GM12878 (cell line): Measurements from ENCODE around the gene RGS6. TPM values are rescaled to one million over a fixed set of nuclear protein-coding genes. Genes with fewer than 3 reads are reported as not detected.

ENCODE experiments used
- ATAC-seq: fragments of 200-7000 bp; cut with Tn5 transposase; 3 replicates; pipeline ENCODE4 v1.9.1; 2020; ENCODE audit warnings: mild to moderate bottlenecking, moderate library complexity
- BruUV-seq: library from RNA; stranded (reverse); fragments of 400-500 nt; replicated peaks from 2 replicates; lab custom pipeline; 2021; lab: Mats Ljungman, UMichigan
- CTCF ChIA-PET: fragments of 300-600 bp; sonication (Branson Sonifier 250); formaldehyde crosslinking; extraction: SDS; loops from one replicate; lab custom pipeline; 2021; ENCODE audit warnings: inconsistent platforms; lab: Yijun Ruan, JAX
- POLR2A ChIA-PET: fragments of 350-600 bp; formaldehyde crosslinking; extraction: SDS; loops from one replicate; lab custom pipeline; 2021; ENCODE audit warnings: inconsistent platforms; lab: Charles Lee
- RAD21 ChIA-PET: fragments of 300-600 bp; sonication (Branson Sonifier 250); formaldehyde crosslinking; loops from one replicate; lab custom pipeline; 2023; ENCODE audit warnings: antibody characterized with exemption; ENCODE audit not compliant: unreplicated experiment; lab: Charles Lee
- SMC1A ChIA-PET: fragments of 300-600 bp; sonication (Branson Sonifier 250); formaldehyde crosslinking; loops from one replicate; lab custom pipeline; 2023; ENCODE audit not compliant: unreplicated experiment, uncharacterized antibody; lab: Charles Lee
- DNase-seq: peaks from one replicate; pipeline ENCODE4 v3.0.0-alpha.2; 2011; ENCODE audit warnings: low read depth, low spot score
- FAIRE-seq: peaks from 3 replicates; lab custom pipeline; 2011; peaks lifted over from hg19 to GRCh38; lab: Jason Lieb, UNC
- H2AFZ ChIP-seq: 2 replicates; pipeline ENCODE4 v1.6.0; 2011; ENCODE audit warnings: low read depth, low read length, control low read depth; ENCODE audit not compliant: control insufficient read depth
- H3K27ac ChIP-seq: 2 replicates; pipeline ENCODE4 v1.5.1; 2011; ENCODE audit warnings: control low read depth; ENCODE audit not compliant: control insufficient read depth, insufficient read depth
- H3K27me3 ChIP-seq, 2 experiments: replicated peaks in 1 of 2; 2 replicates each; pipeline versions ENCODE4 v1.6.0 to v1.6.1; 2011; ENCODE audit warnings: low read length in 1 of 2; ENCODE audit not compliant: control insufficient read depth in 2 of 2, insufficient read depth in 2 of 2
- H3K36me3 ChIP-seq, 2 experiments: 2 replicates each; pipeline ENCODE4 v1.5.1; 2011; ENCODE audit warnings: low read length in 1 of 2; ENCODE audit not compliant: control insufficient read depth in 2 of 2, insufficient read depth in 2 of 2
- H3K4me1 ChIP-seq: 2 replicates; pipeline ENCODE4 v1.6.1; 2011; ENCODE audit warnings: mild to moderate bottlenecking, low read length, moderate library complexity, mixed read lengths; ENCODE audit not compliant: control insufficient read depth, insufficient read depth
- H3K4me2 ChIP-seq: 2 replicates; pipeline ENCODE4 v1.6.0; 2011; ENCODE audit warnings: control low read depth; ENCODE audit not compliant: control insufficient read depth, insufficient read depth
- H3K4me3 ChIP-seq: fragments of 200-600 bp; sonication (generic); 2 replicates; pipeline ENCODE4 v1.5.1; 2016
- H3K79me2 ChIP-seq: 2 replicates; pipeline ENCODE4 v1.6.0; 2011; ENCODE audit warnings: low read length; ENCODE audit not compliant: control insufficient read depth, insufficient read depth
- H3K9ac ChIP-seq: 2 replicates; pipeline ENCODE4 v1.8.0; 2011; ENCODE audit warnings: low read length, control low read depth, mixed read lengths; ENCODE audit not compliant: control insufficient read depth, insufficient read depth
- H3K9me3 ChIP-seq: replicated peaks from 3 replicates; pipeline ENCODE4 v1.5.1; 2011; ENCODE audit warnings: mild to moderate bottlenecking, low read length; ENCODE audit not compliant: control insufficient read depth, insufficient read depth
- H4K20me1 ChIP-seq: 2 replicates; pipeline ENCODE4 v1.6.0; 2011; ENCODE audit not compliant: control insufficient read depth, insufficient read depth
- ASH2L ChIP-seq: fragments of 300-600, 200-600 bp; sonication (generic); IDR thresholded peaks from 2 replicates; pipeline ENCODE4 v1.6.1; 2017; ENCODE audit warnings: low read depth, mild to moderate bottlenecking, borderline replicate concordance
- BHLHE40 ChIP-seq, 2 experiments: fragments of 450-650 bp in 1 of 2; IDR thresholded peaks; 2 replicates each; pipeline ENCODE4 v1.6.1; 2011 to 2017; ENCODE audit warnings: low read depth in 2 of 2, borderline replicate concordance in 1 of 2, improper control_type of control experiment in 1 of 2, low read length in 1 of 2, mild to moderate bottlenecking in 1 of 2
- SPI1 ChIP-seq: IDR thresholded peaks from 2 replicates; pipeline ENCODE4 v1.6.1; 2011; ENCODE audit warnings: low read depth, mild to moderate bottlenecking, low read length, moderate library complexity, borderline replicate concordance; ENCODE audit not compliant: insufficient read depth
- STAT1 ChIP-seq: fragments of 450-650 bp; conservative IDR thresholded peaks from 2 replicates; pipeline ENCODE4 v1.6.1; 2014; ENCODE audit warnings: antibody characterized with exemption, mild to moderate bottlenecking
- WGBS: methylation state at CpG from one replicate; pipeline ENCODE4 v1.1.6; 2016; ENCODE audit warnings: low lambda C conversion rate; ENCODE audit not compliant: insufficient replicate concordance, insufficient coverage; ENCODE audit errors: missing lambda C conversion rate; 5-methylcytosine and 5-hydroxymethylcytosine counted together
- in situ Hi-C: fragments of 300-500 bp; cut with MboI; formaldehyde crosslinking; loops from 9 replicates; pipeline ENCODE4 v1.14.3; 2018; ENCODE audit warnings: mixed read lengths
- intact Hi-C: fragments of 100-400 bp; cut with micrococcal nuclease; formaldehyde crosslinking; loops from one replicate; pipeline ENCODE4 v1.14.2; 2022; ENCODE audit not compliant: unreplicated experiment
- polyA plus RNA-seq, 11 experiments: library from polyadenylated mRNA; depleted of rRNA in 4 of 11; unstranded in 6 of 11; stranded (reverse) in 5 of 11; fragments of >200 nt; fragmentation: Nextera tagmentation in 4 of 11; fragmentation: Illumina TruSeq in 1 of 11; extraction: Ambion mirVana in 4 of 11; extraction: Trizol in 1 of 11; gene quantifications; 1 replicate in 1 of 11; 2 replicates in 10 of 11; pipeline versions ENCODE4 v1.2.1 to v1.2.3, GENCODE V29; 2011 to 2016; ENCODE audit warnings: inconsistent platforms in 2 of 11, missing spikeins in 2 of 11, low read depth in 1 of 11
- total RNA-seq, 4 experiments: library from RNA; depleted of rRNA in 3 of 4; stranded (reverse); fragments of >200 nt in 3 of 4; fragmentation: Illumina TruSeq in 1 of 4; extraction: Trizol in 1 of 4; gene quantifications; 2 replicates each; pipeline versions ENCODE4 v1.2.1 to v1.2.3, GENCODE V29; 2013 to 2021

The RGS6 gene
- total and polyA plus RNA-seq, 10 of the 15 experiments (the other 5 are each of a cell fraction or from before 2014, with no cell fraction given) = 3.9 to 18.1 (median 12.4) TPM

DNA sequence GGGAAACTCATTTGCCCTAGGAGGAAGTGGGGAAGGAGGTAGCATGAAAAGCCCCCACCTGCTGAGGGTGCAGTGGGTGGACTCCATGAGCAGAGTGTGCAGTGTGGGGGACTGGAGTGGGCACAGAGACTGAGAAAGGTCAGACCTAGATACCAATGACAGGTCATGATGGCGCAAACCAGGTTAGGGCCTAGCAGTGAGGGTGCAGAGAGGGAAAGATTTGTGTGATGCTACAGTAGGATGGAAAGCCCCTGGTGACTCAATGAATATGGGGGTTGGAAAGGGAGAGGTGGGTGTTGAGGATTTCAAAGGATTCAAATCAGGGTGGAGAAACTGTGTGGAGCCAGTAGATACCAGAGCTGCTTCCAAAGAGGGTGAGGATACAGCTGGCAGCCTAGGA is 642.5 kb downstream of the RGS6 start:
- ChIA-PET CTCF (no interaction called here), POLR2A (no interaction called here), SMC1A (no interaction called here), RAD21 (no interaction called here)
- Histone ChIP-seq H3K4me1 (no peaks in the 10 kb centered on the region), H3K9ac (no peak overlapping the region), H3K27me3 (no peaks in the 10 kb centered on the region; a peak in 2 of 4 replicates), H3K4me2 (no peak overlapping the region), H3K79me2 (no peaks in the 10 kb centered on the region), H2AFZ (no peak overlapping the region), H3K36me3 (no peaks in the 10 kb centered on the region), H3K9me3 (no peaks in the 10 kb centered on the region), H3K27ac (no peak overlapping the region), H3K4me3 (no peak overlapping the region), H4K20me1 (no peaks in the 10 kb centered on the region)
- in situ Hi-C loops (no loop called here), intact Hi-C loops (no loop called here)
- FAIRE-seq (no peak), DNase-seq (no peak), ATAC-seq (no peak)
- no peak for TF ChIP-seq ASH2L
- TF ChIP-seq SPI1 = peak; percentile 14; the same call in 1 of the 2 replicates
- BruUV-seq = no TSS peak
- 100% methylated on average over 1 of the region's 1 CpG for WGBS

DNA sequence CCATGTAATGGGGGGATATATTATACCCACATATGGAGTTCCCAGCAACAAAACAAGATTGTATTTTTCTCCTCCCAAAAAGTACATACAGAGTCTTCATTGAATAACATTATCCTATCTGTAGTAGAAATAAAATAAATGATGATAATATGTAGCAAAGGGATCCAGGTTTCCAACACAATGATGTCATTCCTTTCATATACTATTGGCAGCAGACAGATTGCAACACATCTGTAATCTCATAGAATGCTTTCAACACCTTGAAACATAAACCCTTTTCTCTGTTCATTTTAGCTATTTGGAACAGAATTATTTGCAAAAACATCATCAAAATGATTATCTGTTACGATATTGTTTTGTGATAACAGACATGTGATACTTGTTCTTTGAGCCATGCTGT is 644.0 kb downstream of the RGS6 start:
- WGBS = 3% methylated on average over 1 of the region's 1 CpG
- Histone ChIP-seq H3K36me3 (no peaks in the 10 kb centered on the region), H3K4me3 (no peak overlapping the region), H3K79me2 (no peaks in the 10 kb centered on the region), H3K9ac (no peak overlapping the region), H4K20me1 (no peaks in the 10 kb centered on the region), H2AFZ (no peak overlapping the region), H3K4me2 (no peak overlapping the region), H3K27ac (no peak overlapping the region), H3K4me1 (no peaks in the 10 kb centered on the region), H3K27me3 (no peaks in the 10 kb centered on the region; a peak in 2 of 4 replicates), H3K9me3 (no peaks in the 10 kb centered on the region)
- ChIA-PET POLR2A (interaction anchor here (0.9 kb wide), 1 partner anchor 9 kb away, joined by 3 read pairs; no protein-coding TSS in a partner anchor), RAD21 (interaction anchor here (1.9 kb wide), 1 partner anchor 10 kb away, joined by 6 read pairs; no protein-coding TSS in a partner anchor), CTCF (interaction anchor here (2.3 kb wide), 1 partner anchor 9 kb away, joined by 5 read pairs; no protein-coding TSS in a partner anchor), SMC1A (interaction anchor here (0.7 to 2.9 kb wide), 5 partner anchors 9 to 36 kb away, joined by 3 to 8 read pairs (median 3); no protein-coding TSS in a partner anchor)
- in situ Hi-C loops = no loop called here
- intact Hi-C loops = no loop called here
- BruUV-seq = no TSS peak
- FAIRE-seq (no peak), DNase-seq (no peak), ATAC-seq (no peak)
- TF ChIP-seq STAT1 (no peak), BHLHE40 (IDR thresholded peaks at IDR 0.05; ENCODE audit: borderline replicate concordance in 1 of 2, low read depth in 2 of 2, low read length in 1 of 2) (no peak)
